ENCODE data around the gene MYH13.
A peak's percentile ranks its signal among the peaks of the same experiment; 100 is the strongest.

The MYH13 gene

GRCh38 chr17:10339051-10339450 lies 33.8 kb downstream of the MYH13 start:
- no peak for DNase-seq

- DNase-seq: no peak
These were observed 34.8 kb downstream of the MYH13 start for GRCh38 chr17:10337976-10338375.

- DNase-seq: no peak
These were observed 35.7 kb downstream of the MYH13 start for GRCh38 chr17:10337136-10337535.

GRCh38 chr17:10336393-10336792 lies 36.4 kb downstream of the MYH13 start:
- no peak for DNase-seq

GRCh38 chr17:10332515-10332914 lies 40.3 kb downstream of the MYH13 start:
- no peak for DNase-seq

GRCh38 chr17:10328971-10329923 lies 43.6 kb downstream of the MYH13 start:
- DNase-seq: no peak

GRCh38 chr17:10328206-10328605 lies 44.6 kb downstream of the MYH13 start:
- DNase-seq: no peak

GRCh38 chr17:10327640-10328039 lies 45.2 kb downstream of the MYH13 start:
- DNase-seq: peak; percentile 65

- DNase-seq: no peak
These were observed 47.6 kb downstream of the MYH13 start for GRCh38 chr17:10325031-10325695.

GRCh38 chr17:10323812-10324610 lies 48.8 kb downstream of the MYH13 start:
- DNase-seq: no peak

- DNase-seq: no peak
These were observed 54.3 kb downstream of the MYH13 start for GRCh38 chr17:10318535-10318934.

GRCh38 chr17:10317543-10317834 lies 55.3 kb downstream of the MYH13 start:
- DNase-seq: no peak

GRCh38 chr17:10316801-10317542 lies 55.8 kb downstream of the MYH13 start:
- no peak for DNase-seq

- no peak for DNase-seq
These were observed 58.5 kb downstream of the MYH13 start for GRCh38 chr17:10314329-10314728.

GRCh38 chr17:10313037-10313672 lies 59.7 kb downstream of the MYH13 start:
- DNase-seq: no peak

GRCh38 chr17:10311131-10311530 lies 61.7 kb downstream of the MYH13 start:
- DNase-seq: no peak

- no peak for DNase-seq
These were observed 63.5 kb downstream of the MYH13 start for GRCh38 chr17:10309003-10309974.

- no peak for DNase-seq
These were observed 66.2 kb downstream of the MYH13 start for GRCh38 chr17:10306585-10306984.

- DNase-seq: no peak
These were observed 67.4 kb downstream of the MYH13 start for GRCh38 chr17:10305398-10305797.

- no peak for DNase-seq
These were observed 68.0 kb downstream of the MYH13 start for GRCh38 chr17:10304758-10305300.

- DNase-seq: no peak
These were observed 75.1 kb downstream of the MYH13 start for GRCh38 chr17:10297691-10298090.
